ENCODE data around the gene CYP46A1. TPM values are rescaled to one million over a fixed set of nuclear protein-coding genes. Genes with fewer than 3 reads are reported as not detected.

CYP46A1 gene
- total RNA-seq, 1 donor from 2014 or later: under 0.01 TPM

DNA sequence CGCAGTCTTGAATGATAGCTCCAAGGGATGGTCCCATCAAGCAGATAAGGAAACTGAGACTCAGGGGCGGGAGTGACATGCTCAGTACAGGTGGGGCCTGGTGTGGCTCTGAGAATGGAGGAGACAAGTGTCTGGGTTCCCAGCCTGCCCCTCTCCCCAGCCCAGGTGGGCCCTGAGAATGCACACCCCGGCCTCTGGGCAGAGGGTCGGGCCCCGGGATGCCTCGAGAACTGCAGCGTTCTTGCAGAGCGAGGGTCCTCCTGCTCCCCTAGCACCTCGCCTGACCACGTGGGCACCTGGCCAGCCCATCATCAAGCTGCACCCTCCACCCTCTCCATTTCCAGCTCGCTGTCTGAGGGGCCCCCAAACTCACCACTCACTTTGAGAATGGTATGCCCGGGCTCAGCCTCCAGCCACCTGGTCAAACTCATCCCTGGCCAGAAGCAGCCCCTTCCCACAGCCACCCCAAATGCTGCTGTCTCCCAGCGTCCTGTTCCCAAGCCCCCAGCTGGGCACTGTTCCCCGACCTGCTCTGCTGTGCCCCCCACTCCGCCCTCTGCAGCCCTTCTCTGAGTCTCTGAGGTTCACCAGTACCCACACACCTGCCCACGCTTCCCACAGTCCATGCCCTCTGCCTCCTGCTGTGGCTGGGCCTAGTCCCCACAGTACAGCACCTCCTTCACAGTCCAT is 44.3 kb downstream of the CYP46A1 start:
- no peak for DNase-seq (ENCODE audit: low read depth in 2 of 2)

DNA sequence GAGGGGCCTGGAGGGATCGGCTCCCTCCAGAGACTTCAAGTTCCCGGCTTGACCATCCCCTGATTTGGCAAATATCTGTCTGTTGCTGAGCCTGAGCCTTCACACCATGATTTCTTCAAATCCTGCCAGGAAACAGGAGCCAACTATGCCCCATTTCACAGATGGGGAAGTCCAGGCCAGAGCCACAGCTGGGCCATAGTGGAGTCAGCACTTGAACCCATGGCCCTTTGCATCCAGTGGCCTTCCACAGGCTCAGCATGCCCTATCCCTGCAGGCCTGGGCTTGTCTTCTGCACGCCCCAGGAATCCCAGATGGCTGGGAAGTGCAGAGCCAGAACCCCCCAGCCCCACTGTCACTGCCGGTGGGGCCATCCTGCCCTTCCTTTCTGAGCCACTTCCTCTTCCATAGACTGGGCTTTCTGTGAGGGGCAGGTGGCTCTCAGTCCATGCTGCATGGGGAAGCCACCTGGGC is 44.9 kb downstream of the CYP46A1 start:
- no peak for DNase-seq (ENCODE audit: low read depth in 2 of 2)

DNA sequence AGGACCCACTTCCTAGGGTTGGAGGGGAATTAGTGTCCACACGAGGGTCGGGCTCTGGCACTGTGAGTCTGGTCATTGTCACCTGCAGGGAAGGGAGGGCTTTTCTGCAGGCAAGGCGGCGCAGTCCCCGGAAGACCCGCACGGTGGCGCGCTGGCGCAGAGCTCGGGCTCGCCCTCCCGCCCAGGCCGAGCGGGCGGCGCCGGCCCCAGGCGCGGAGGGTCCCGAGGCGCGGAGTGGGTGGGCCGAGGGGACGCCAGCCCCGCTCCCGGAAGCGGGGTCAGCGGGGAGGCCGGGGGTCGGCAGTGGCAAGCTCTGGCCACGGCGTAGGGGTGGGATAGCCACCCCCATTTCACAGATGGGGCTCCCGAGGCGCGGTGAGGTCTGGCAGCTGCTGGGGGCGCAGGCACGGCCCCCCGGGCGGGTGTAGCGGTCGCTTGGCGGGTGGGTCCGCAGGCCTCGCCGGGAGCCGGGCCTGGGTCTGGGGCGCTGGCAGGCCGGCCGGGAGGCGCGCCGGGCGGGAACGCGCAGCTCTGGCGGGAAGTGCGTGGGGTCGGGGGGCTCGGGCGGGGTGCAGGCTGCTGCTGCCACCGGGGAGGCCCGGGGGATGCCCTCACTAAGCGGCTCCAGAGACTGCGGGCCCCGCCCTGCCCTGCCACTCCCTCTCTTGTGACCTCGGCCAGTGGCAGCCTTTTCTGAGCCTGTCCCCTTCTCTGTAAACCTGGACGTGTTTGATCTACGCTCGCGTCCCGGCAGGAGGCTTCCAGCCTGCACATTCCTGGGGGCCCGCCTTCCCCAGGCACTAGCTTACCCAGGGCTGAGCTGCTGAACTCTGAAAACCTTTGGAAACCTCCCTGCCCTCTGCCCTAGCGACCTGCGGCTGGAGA is 46.1 kb downstream of the CYP46A1 start:
- DNase-seq (ENCODE audit: low read depth in 2 of 2): peak; percentile 52 to 78

DNA sequence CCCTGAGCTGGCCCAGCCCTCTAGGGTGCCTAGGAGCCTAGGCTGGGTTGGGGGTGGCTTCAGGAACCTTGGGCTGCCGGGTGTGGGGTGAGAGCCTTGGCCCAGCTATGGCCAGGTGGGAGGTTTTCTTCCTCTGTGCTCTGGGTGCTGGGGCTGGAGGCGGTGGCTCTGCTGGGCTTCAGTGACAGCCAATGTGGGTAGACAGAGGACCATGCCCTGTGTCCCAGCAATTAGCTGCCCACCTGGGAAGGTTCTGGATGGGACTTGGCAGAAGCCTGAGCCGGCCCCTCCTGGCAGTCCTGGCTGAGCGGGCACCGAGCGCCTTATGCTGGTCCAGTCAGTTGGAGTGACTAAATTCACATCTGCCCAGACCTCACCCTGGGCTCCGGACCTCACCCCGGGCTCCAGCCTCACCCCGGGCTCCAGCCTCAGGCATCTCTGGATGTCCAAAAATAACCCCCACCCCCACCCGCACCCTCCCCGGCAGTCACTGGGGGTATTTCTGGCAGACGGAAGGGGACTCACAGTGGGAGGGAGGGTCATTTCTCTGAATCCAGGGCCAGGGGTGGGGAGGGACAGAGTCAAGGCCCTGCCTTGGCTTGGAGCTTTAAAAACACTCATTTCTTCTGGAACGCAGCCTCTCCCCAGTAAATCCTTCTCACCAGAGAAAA is 46.9 kb downstream of the CYP46A1 start:
- DNase-seq (ENCODE audit: low read depth in 2 of 2): no peak

DNA sequence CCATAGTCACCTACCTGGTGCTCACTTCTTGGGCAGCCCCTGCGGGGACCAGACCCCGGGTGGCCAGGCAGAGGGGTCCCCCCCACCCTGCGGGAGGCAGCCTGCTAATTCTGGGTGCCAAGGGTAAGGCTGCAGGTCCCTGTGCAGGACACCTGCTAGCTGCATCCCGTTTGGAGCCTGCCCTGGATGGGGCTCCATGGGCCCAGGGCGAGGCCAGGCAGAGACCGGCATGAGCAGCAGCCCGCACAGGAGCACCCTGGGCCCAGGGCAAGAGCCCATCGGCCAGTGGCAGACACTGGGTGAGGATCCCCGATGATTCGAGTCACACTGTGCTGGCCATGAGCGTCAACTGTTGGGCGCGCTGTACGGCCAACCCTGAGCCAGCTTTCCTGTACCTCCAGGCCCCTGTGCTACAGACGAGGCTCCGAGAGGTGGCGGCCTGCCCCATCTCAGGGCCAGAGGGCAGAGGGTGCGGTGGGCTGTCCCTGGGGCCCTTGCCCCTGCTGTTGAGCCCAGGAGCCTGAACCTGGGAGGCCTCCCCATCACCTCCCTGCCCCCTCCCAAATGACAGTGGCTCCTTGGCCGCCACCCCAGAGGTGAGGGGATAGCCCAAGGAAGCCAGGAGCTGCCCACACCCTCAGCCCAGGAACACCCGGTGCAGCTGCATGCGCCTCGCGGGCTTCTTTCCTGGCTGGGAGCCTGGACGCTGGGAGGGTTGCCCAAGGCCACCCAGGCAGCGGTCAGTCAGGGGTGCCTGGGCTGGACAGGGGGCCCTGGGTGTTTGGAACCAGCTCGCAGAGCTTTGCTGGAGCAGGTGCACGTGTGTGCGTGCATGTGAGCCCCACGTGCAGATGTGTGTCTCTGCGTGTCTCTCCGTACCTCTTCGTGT is 47.7 kb downstream of the CYP46A1 start:
- no peak for DNase-seq (ENCODE audit: low read depth in 2 of 2)

DNA sequence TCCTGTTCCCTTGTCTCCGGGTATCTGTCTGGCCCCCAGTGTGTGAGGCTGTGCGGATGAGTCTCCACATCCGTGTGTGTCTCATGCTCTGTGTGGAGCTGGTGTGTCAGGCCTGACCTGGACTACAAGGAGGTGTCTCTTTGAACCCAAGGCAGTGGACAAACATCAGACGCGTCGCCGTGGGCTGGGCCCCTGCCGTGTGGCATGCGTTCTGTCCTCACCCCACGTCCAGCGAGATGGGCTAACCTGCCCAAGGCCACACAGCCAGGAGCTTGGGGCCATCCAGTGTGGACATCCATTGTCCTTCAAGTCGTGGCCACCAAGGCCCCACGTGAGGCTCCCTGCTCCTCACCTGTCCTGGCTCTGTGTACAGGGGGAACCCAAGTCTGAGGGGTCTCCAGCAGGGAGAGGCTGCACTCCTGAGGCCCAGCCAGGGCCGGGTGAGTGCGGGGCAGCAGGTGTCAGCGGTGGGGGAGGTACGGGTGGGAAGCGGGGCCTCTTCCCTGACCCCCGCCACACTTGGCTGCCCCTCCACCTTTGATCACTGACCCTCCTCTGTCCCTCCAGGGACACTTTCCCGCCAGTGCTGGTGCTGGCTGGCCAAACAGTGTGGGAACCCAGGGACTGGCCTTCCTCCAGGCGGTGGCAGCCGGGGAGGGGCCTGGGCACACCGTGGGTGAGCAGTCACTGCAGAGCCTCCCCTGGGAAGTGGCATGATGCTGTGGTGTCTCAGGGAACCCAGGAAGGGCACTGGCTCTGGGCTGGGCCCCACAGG is 48.5 kb downstream of the CYP46A1 start:
- DNase-seq (ENCODE audit: low read depth in 2 of 2): no peak

DNA sequence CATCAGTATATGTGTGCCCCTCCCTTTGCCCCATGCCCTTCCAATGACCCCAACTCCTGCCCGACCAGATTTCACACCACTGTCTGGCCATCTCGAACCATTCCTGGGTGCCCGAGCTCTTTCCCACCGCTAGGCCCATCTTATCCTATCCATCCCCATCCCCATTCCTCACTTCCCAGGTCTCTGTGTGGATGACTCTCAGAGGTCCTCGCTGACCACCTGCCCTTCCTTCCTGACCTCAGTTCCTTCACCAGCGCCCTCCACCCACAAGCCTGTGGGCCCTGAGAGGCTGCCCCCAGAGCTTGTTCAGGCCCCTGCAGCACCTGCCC is 49.1 kb downstream of the CYP46A1 start:
- DNase-seq (ENCODE audit: low read depth in 2 of 2): no peak

DNA sequence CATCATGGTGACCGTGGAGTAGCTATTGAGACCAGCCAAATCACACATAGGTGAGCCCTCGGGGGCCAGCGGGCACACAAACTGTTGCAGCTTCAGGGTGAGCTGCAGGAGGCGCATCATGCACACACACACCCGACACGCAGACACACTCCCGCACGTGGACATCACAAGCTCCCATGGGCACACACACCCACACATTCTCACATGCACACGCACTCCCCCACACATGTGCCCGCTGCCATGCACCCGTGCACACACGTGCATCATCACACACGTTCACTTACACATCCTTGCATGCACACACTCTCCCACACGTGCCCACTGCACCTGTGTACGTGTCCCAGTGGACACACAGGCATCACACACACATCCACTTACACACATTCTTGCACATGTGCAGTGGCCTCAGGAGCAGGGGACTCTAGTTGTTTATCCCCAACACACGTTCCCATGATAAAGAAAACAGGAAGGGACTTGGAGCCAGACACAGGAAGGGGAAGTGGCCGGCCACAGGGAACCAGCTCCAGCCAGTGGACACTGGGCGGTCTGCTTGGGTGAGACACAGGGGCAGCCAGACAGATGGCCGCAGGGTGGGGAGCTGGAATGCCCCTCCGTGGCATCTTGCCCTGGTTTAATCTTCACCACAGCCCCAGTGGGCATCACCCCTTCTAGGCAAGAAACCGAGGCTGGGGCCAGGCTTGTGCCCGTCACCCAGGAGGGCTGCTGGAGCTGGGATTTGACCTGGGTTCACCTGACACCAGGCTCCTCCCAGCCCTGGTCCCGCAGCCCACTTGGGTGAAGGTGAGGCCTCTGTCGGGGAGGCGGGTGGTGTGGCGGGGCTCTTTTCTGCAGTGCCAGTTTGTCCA is 49.7 kb downstream of the CYP46A1 start:
- peak; percentile 85 to 90 for DNase-seq (ENCODE audit: low read depth in 2 of 2)

DNA sequence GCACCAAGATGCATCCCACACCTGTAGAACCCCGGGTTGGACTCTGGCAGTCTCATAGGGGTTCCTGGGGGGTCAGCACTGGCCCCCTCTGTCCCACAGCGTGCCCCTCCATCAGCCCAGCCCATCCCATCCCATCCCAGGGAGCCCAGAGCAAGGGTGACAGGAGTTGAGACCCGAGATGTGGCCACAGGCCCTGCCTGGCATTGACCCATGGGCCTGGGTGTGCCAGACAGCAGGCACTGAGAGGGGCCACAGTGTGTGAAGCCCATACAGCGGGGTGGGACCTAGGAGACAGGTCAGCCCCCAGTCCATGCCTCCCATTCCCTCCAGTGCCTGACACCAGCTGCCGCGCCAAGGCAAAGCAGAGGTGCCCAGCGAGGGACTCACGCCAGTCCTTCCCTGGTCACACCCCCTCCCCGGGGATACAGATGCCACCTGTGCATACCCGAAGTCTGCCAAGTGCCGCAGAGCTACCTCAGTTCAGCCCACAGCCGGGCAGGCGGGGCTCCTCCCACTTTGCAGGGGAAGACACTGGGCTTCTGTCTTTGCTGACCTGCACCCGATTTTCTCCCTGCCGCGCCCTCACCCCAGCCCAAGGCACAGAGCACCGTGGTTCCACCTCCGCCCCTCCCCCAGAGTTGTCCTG is 50.4 kb downstream of the CYP46A1 start:
- DNase-seq (ENCODE audit: low read depth in 2 of 2): no peak

DNA sequence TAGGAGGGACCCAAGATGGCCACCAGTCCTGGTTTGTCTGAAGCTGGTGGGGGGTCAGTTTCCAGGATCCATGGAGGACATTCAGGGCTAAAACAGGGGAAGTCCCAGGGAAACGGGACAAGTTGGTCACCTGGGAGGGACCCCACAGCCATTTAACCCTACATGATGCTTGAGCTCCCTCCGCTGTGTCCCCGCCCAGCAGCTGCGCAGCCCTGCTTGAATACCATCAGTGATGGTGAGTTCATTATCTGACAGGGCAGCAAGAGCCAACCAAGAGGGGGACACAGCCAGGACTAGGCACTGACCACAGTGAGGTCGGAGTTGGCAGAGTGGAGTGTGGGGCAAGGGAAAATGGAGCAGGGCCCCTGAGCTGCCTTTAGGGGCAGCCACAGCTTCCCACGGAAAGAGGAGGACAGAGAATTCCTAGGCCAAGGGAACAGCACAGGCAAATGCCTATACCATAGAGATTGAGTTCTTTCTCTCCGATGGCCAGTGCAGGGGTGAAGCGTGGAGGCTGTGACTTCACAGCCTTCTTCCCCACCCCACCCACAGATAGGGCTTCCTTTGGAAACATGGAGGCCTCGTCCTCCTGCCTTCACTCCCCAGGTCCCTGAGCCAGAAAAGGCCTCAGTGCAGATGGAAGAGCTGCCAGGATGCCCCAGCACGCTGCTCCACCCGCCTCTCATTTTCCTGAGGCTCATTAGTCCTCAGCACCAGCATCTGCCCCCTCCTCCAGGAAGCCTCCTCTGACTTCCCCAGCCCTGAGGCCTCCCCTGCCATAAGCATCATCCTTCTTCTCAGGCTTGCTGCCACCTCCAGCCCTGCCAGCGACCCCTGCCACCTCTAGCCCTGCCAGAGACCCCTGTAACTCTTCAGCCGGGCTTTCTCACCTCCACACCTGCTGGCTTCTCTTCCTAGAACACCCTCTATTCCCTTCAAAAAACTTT is 51.4 kb downstream of the CYP46A1 start:
- DNase-seq (ENCODE audit: low read depth in 2 of 2): no peak

DNA sequence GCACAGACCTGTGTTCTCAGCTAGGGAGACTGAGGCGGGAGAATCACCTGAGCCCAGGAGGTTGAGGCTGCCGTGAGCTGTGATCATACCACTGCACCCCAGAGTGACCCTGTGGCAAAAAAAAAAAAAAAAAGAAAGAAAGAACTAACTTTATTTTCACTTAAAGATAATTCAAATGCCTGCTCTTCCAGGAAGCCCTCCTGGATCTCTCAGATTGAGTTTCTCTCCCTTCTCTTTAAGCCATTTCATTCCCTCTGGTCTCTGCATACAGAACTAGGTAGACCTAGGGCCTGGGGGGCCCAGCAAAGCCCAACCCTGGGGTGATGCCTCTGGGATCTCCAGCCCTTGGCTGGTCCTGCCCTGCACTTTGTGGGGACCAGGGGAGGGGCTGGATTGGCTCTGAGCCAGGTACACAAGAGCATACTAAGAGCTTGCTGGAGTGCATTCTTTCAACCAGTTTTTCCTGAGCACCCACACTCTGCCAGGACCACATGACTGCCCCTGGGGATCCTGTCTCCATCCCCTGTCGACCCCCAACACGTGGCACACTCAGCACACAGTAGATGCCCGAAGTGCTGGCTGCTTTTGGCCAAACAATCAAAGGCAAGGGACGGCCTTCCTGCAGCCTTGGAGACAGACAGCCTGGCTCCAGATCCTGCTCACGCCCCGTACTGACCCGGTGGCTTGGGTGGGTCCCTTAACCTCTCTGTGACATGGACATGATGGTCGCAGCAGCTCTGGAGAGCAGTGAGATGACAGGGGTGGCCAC is 52.7 kb downstream of the CYP46A1 start:
- DNase-seq (ENCODE audit: low read depth in 2 of 2): peak in 1 of 2 donors; percentile 28

DNA sequence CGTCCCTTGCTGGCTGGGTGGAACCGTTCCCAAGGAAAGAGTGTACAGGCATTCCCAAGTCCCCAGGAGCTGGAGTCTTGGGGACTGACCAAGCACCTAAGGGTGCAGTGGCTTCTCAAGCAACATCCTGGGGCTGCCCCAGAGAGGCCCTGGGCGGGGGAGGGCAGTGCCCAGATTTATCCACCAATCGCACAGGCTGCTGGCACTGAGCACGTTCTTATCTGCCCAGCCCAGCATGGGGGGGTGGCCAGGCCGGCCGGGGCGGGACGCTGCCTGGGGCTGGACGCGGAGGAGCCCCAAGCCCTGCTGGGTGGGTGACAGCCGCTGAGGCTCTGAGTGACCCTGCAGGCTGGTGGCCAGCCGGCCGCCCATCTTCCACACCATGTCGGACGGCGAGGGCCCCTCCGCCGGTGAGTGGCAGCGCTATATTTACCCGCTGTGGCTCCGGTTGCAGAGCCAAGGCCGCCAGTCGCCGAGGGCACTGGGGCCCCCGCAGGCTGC is 53.4 kb downstream of the CYP46A1 start:
- peak; percentile 53 to 77 for DNase-seq (ENCODE audit: low read depth in 2 of 2)

DNA sequence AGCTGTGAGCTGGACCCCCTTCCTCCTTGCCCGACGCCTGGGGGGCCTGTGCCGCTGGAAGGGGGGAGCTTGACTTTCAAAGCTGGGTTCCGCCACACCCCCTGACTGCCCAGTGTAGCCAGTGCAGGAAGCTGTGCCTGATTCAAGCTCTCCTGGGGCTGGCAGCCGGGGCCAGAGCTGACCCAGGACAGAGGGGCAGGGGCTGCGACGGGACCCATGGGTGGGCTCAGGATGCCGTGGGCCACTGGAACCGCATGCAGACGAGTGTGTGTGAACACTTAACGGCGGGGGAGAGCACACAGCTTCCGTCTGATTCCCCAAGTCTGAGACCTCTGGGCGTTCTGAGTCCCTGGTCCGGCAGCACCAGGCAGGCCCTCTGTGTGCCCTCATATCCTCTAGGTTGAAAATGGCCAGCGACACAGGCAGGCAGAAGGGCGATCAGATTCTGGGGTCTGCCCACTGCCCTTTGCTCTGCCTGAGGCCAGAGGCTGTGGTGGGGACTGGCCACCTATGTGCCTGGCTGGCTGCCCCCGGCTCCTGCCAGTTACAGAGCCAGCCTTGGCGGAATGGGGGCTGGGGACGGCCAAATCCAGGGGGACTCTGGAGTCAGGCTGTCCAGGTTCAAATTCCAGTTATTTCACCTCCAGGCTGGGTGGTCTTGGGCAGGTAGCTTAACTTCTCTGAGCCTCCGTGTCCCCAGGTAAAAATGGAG is 54.0 kb downstream of the CYP46A1 start:
- DNase-seq (ENCODE audit: low read depth in 2 of 2): peak in 1 of 2 donors; percentile 37

DNA sequence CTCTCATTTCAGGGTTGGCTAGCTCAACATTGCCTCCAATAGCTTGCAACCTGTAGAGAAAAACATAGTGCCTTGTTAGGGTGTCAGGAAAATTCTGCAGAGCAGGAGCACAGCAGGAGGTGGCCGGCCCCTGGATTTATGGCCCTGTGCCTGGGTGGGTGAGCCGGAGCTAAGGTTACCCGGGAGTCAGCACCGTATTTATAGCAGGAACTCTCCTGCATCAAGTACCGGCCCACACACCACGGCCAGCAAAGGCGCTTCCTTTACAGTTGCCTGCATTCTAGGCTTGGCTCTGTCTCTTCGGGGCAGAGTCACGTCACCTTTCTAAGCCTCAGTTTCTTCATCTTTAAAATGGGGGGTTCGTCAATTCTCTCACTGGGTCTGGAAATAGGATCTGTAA is 56.3 kb downstream of the CYP46A1 start:
- DNase-seq (ENCODE audit: low read depth in 2 of 2): peak in 1 of 2 donors; percentile 51

DNA sequence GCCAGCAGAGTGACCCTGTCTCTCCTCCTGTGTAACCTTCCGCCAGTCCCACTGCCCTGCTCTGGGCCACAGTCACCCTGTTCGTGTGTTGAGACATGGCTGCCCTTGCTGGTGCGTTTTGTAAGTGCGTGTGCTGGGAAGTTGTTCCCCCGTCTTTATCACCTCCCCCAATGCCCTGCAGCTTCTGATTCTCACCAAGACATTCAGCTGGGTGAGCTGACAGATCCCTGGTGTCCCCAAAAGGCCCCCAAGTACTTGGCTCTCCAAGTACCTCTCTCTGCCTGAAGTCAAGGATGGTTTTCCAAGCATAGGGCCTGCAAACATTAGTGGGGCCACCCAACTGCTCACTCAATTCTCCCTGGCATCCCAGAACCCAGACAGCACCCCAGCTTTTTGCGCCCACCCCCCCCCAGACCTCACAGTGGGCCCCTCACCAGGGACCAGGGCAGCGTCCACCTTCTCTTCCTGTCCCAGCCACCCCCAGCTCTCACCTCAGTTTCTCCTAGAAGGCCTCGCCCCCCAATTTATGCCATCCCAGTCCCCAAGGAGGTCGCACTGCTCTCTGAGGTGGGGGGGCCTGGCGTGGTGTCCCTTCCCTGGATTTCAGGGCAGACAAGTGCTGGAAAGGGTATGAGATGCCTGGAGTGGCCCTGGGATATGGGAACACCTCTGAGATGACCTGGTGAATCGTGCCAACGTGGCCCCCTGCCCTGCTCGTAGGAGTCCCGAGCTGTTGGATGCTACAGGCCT is 57.3 kb downstream of the CYP46A1 start:
- no peak for DNase-seq (ENCODE audit: low read depth in 2 of 2)

All from lung microvascular endothelial cell (primary cell).